ENCODE measurements around the gene GTF2A2. TPM values are rescaled to one million over a fixed set of nuclear protein-coding genes. Genes with fewer than 3 reads are reported as not detected.
A peak's percentile ranks its signal among the peaks of the same experiment; 100 is the strongest.
"Not testable (repeated sequence)": the region's sequence is repeated elsewhere in the genome, so short reads cannot be mapped to it uniquely, and the experiment has no call there.

The GTF2A2 gene
- total and polyA plus RNA-seq, 5 donors from 2014 or later: 61.5 to 174 (median 133) TPM

- Mint-ChIP-seq H3K27ac (no peak overlapping the region), H3K36me3 (peaks cover 20% of the 10 kb centered on the region)
- peaks cover 51% of the 10 kb centered on the region for H3K36me3 ChIP-seq (ENCODE audit: control insufficient read depth, insufficient read depth, low read length)
Measured at GRCh38 chr15:59662260-59662659, 4.9 kb upstream of the GTF2A2 start.

GRCh38 chr15:59659366-59659765 lies 2.1 kb upstream of the GTF2A2 start:
- no peaks in the 10 kb centered on the region for H3K27me3 ChIP-seq (ENCODE audit: control insufficient read depth, insufficient read depth, low read length)
- H3K9me3 Mint-ChIP-seq: no peaks in the 10 kb centered on the region
- peaks cover 30% of the 10 kb centered on the region for H3K36me3 ChIP-seq (ENCODE audit: control insufficient read depth, insufficient read depth, low read length)
- peaks cover 15% of the 10 kb centered on the region for H3K36me3 Mint-ChIP-seq
- no peak for ATAC-seq (ENCODE audit: low read depth in 2 of 2)
- peaks cover 6 to 22% (median 11%) of the 10 kb centered on the region in 4 donors for H3K4me1 Mint-ChIP-seq
- H3K4me3 ChIP-seq (ENCODE audit: low read depth, low read length): no peak overlapping the region
- H3K27me3 Mint-ChIP-seq: no peaks in the 10 kb centered on the region
- no peak overlapping the region for H3K27ac Mint-ChIP-seq
- DNase-seq: no peak
- H3K27ac ChIP-seq (ENCODE audit: insufficient read depth, low read length, poor library complexity, severe bottlenecking): no peak overlapping the region
- no peaks in the 10 kb centered on the region for H3K9me3 ChIP-seq (ENCODE audit: control insufficient read depth in 2 of 2, low read length in 2 of 2)
- H3K4me3 Mint-ChIP-seq: peak overlapping the region in 3 of 4 donors; percentile 46 to 59 (median 52)
- peaks cover 25% of the 10 kb centered on the region for H3K4me1 ChIP-seq (ENCODE audit: control insufficient read depth, insufficient read depth, low read length, poor library complexity, severe bottlenecking)

More at GRCh38 chr15:59662260-59662659, 4.9 kb upstream of the GTF2A2 start:
- Mint-ChIP-seq H3K4me3 (no peak overlapping the region), H3K27me3 (no peaks in the 10 kb centered on the region), H3K9me3 (no peaks in the 10 kb centered on the region), H3K4me1 (peaks cover 9 to 22% (median 11%) of the 10 kb centered on the region in 4 donors)
- DNase-seq (no peak), ATAC-seq (ENCODE audit: low read depth in 2 of 2) (no peak)
- Histone ChIP-seq H3K4me3 (ENCODE audit: low read depth, low read length) (no peak overlapping the region), H3K27ac (ENCODE audit: insufficient read depth, low read length, poor library complexity, severe bottlenecking) (peak overlapping the region; percentile 1), H3K4me1 (ENCODE audit: control insufficient read depth, insufficient read depth, low read length, poor library complexity, severe bottlenecking) (peaks cover 9% of the 10 kb centered on the region), H3K27me3 (ENCODE audit: control insufficient read depth, insufficient read depth, low read length) (no peaks in the 10 kb centered on the region), H3K9me3 (ENCODE audit: control insufficient read depth in 2 of 2, low read length in 2 of 2) (no peaks in the 10 kb centered on the region)

- Mint-ChIP-seq H3K4me1 (peaks cover 9 to 22% (median 14%) of the 10 kb centered on the region in 4 donors), H3K4me3 (no peak overlapping the region), H3K9me3 (peaks cover 0 to 1% (median 0%) of the 10 kb centered on the region in 7 donors), H3K27ac (peak overlapping the region in 2 of 3 donors; percentile 90 to 94), H3K36me3 (peaks cover 17% of the 10 kb centered on the region), H3K27me3 (no peaks in the 10 kb centered on the region)
- Histone ChIP-seq H3K4me1 (ENCODE audit: control insufficient read depth, insufficient read depth, low read length, poor library complexity, severe bottlenecking) (peaks cover 25% of the 10 kb centered on the region), H3K36me3 (ENCODE audit: control insufficient read depth, insufficient read depth, low read length) (peaks cover 21% of the 10 kb centered on the region), H3K4me3 (ENCODE audit: low read depth, low read length) (peak overlapping the region; percentile 86), H3K27ac (ENCODE audit: insufficient read depth, low read length, poor library complexity, severe bottlenecking) (peak overlapping the region; percentile 86), H3K9me3 (ENCODE audit: control insufficient read depth in 2 of 2, low read length in 2 of 2) (no peaks in the 10 kb centered on the region), H3K27me3 (ENCODE audit: control insufficient read depth, insufficient read depth, low read length) (no peaks in the 10 kb centered on the region)
- DNase-seq (peak in 1 of 3 donors; percentile 3), ATAC-seq (ENCODE audit: low read depth in 2 of 2) (peak; percentile 5 to 9)
Measured at GRCh38 chr15:59657635-59658125, 365 bp upstream of the GTF2A2 start.

- Histone ChIP-seq H3K27ac (ENCODE audit: insufficient read depth, low read length, poor library complexity, severe bottlenecking) (no peak overlapping the region), H3K4me3 (ENCODE audit: low read depth, low read length) (no peak overlapping the region), H3K9me3 (ENCODE audit: control insufficient read depth in 2 of 2, low read length in 2 of 2) (no peaks in the 10 kb centered on the region), H3K4me1 (ENCODE audit: control insufficient read depth, insufficient read depth, low read length, poor library complexity, severe bottlenecking) (peaks cover 25% of the 10 kb centered on the region), H3K36me3 (ENCODE audit: control insufficient read depth, insufficient read depth, low read length) (peaks cover 37% of the 10 kb centered on the region), H3K27me3 (ENCODE audit: control insufficient read depth, insufficient read depth, low read length) (no peaks in the 10 kb centered on the region)
- DNase-seq (no peak), ATAC-seq (ENCODE audit: low read depth in 2 of 2) (no peak)
- Mint-ChIP-seq H3K4me1 (peaks cover 1 to 23% (median 7%) of the 10 kb centered on the region in 4 donors), H3K4me3 (no peak overlapping the region), H3K36me3 (peaks cover 26% of the 10 kb centered on the region), H3K27me3 (no peaks in the 10 kb centered on the region), H3K9me3 (peaks cover 0 to 3% (median 0%) of the 10 kb centered on the region in 7 donors), H3K27ac (no peak overlapping the region)
Measured at GRCh38 chr15:59654046-59654445, 3.3 kb downstream of the GTF2A2 start.

GRCh38 chr15:59649603-59650002 lies 7.7 kb downstream of the GTF2A2 start:
- Histone ChIP-seq H3K27ac (ENCODE audit: insufficient read depth, low read length, poor library complexity, severe bottlenecking) (no peak overlapping the region), H3K9me3 (ENCODE audit: control insufficient read depth in 2 of 2, low read length in 2 of 2) (no peaks in the 10 kb centered on the region), H3K4me1 (ENCODE audit: control insufficient read depth, insufficient read depth, low read length, poor library complexity, severe bottlenecking) (no peaks in the 10 kb centered on the region), H3K27me3 (ENCODE audit: control insufficient read depth, insufficient read depth, low read length) (no peaks in the 10 kb centered on the region), H3K4me3 (ENCODE audit: low read depth, low read length) (no peak overlapping the region), H3K36me3 (ENCODE audit: control insufficient read depth, insufficient read depth, low read length) (peaks cover 66% of the 10 kb centered on the region)
- Mint-ChIP-seq H3K27ac (no peak overlapping the region), H3K9me3 (peaks cover 0 to 3% (median 0%) of the 10 kb centered on the region in 7 donors), H3K4me3 (no peak overlapping the region), H3K27me3 (no peaks in the 10 kb centered on the region), H3K4me1 (peaks cover 3 to 14% (median 10%) of the 10 kb centered on the region in 4 donors), H3K36me3 (peaks cover 36% of the 10 kb centered on the region)
- ATAC-seq (ENCODE audit: low read depth in 2 of 2) (no peak), DNase-seq (no peak)

- no peak for ATAC-seq (ENCODE audit: low read depth in 2 of 2)
- peaks cover 30% of the 10 kb centered on the region for H3K36me3 Mint-ChIP-seq
- Histone ChIP-seq H3K4me1 (ENCODE audit: control insufficient read depth, insufficient read depth, low read length, poor library complexity, severe bottlenecking) (no peaks in the 10 kb centered on the region), H3K36me3 (ENCODE audit: control insufficient read depth, insufficient read depth, low read length) (peaks cover 65% of the 10 kb centered on the region), H3K27me3 (ENCODE audit: control insufficient read depth, insufficient read depth, low read length) (no peaks in the 10 kb centered on the region), H3K4me3 (ENCODE audit: low read depth, low read length) (no peak overlapping the region), H3K9me3 (ENCODE audit: control insufficient read depth in 2 of 2, low read length in 2 of 2) (no peaks in the 10 kb centered on the region), H3K27ac (ENCODE audit: insufficient read depth, low read length, poor library complexity, severe bottlenecking) (no peak overlapping the region)
- no peaks in the 10 kb centered on the region for H3K27me3 Mint-ChIP-seq
- H3K27ac Mint-ChIP-seq: no peak overlapping the region
- no peak overlapping the region for H3K4me3 Mint-ChIP-seq
- H3K4me1 Mint-ChIP-seq: peaks cover 6 to 10% (median 7%) of the 10 kb centered on the region in 4 donors
- no peak for DNase-seq
- H3K9me3 Mint-ChIP-seq: no peaks in the 10 kb centered on the region
Measured at GRCh38 chr15:59647085-59647484, 10.2 kb downstream of the GTF2A2 start.

- Histone ChIP-seq H3K9me3 (ENCODE audit: control insufficient read depth in 2 of 2, low read length in 2 of 2) (no peaks in the 10 kb centered on the region), H3K27ac (ENCODE audit: insufficient read depth, low read length, poor library complexity, severe bottlenecking) (no peak overlapping the region), H3K4me1 (ENCODE audit: control insufficient read depth, insufficient read depth, low read length, poor library complexity, severe bottlenecking) (no peaks in the 10 kb centered on the region), H3K27me3 (ENCODE audit: control insufficient read depth, insufficient read depth, low read length) (no peaks in the 10 kb centered on the region), H3K4me3 (ENCODE audit: low read depth, low read length) (no peak overlapping the region), H3K36me3 (ENCODE audit: control insufficient read depth, insufficient read depth, low read length) (peaks cover 65% of the 10 kb centered on the region)
- Mint-ChIP-seq H3K9me3 (no peaks in the 10 kb centered on the region), H3K36me3 (peaks cover 29% of the 10 kb centered on the region), H3K4me1 (peaks cover 6 to 10% (median 7%) of the 10 kb centered on the region in 4 donors), H3K27ac (no peak overlapping the region), H3K27me3 (no peaks in the 10 kb centered on the region), H3K4me3 (no peak overlapping the region)
- DNase-seq (no peak), ATAC-seq (ENCODE audit: low read depth in 2 of 2) (no peak)
Measured at GRCh38 chr15:59646277-59646676, 11.0 kb downstream of the GTF2A2 start.

GRCh38 chr15:59645812-59646211 lies 11.5 kb downstream of the GTF2A2 start:
- not testable (repeated sequence) for H3K9me3 Mint-ChIP-seq; H3K4me3 Mint-ChIP-seq; H3K9me3 ChIP-seq (ENCODE audit: control insufficient read depth in 2 of 2, low read length in 2 of 2); H3K27ac Mint-ChIP-seq; H3K4me3 ChIP-seq (ENCODE audit: low read depth, low read length); ATAC-seq (ENCODE audit: low read depth in 2 of 2); H3K4me1 ChIP-seq (ENCODE audit: control insufficient read depth, insufficient read depth, low read length, poor library complexity, severe bottlenecking); DNase-seq; H3K27me3 ChIP-seq (ENCODE audit: control insufficient read depth, insufficient read depth, low read length); H3K27me3 Mint-ChIP-seq; H3K27ac ChIP-seq (ENCODE audit: insufficient read depth, low read length, poor library complexity, severe bottlenecking)
- Mint-ChIP-seq H3K4me1 (peaks cover 6 to 10% (median 7%) of the 10 kb centered on the region in 4 donors), H3K36me3 (peaks cover 33% of the 10 kb centered on the region)
- peaks cover 65% of the 10 kb centered on the region for H3K36me3 ChIP-seq (ENCODE audit: control insufficient read depth, insufficient read depth, low read length)
